Esophagus (tissue), 2 donors: ENCODE results near the gene ARID1B. TPM values are rescaled to one million over a fixed set of nuclear protein-coding genes. Genes with fewer than 3 reads are reported as not detected.

Experiments used
- H3K27ac ChIP-seq, 2 donors: one replicate each; pipeline ENCODE4 v1.5.1; 2013; ENCODE audit warnings: low read depth in 2 of 2, mild to moderate bottlenecking in 2 of 2, inconsistent platforms in 1 of 2, low read length in 1 of 2, moderate library complexity in 1 of 2
- H3K27me3 ChIP-seq, 2 donors: one replicate each; pipeline ENCODE4 v1.6.1; 2013; ENCODE audit warnings: low read length in 2 of 2, control low read depth in 1 of 2, mild to moderate bottlenecking in 1 of 2; ENCODE audit not compliant: insufficient read depth in 2 of 2, control insufficient read depth in 1 of 2
- H3K36me3 ChIP-seq, 2 donors: one replicate each; pipeline ENCODE4 v1.6.1; 2013; ENCODE audit warnings: low read length in 1 of 2; ENCODE audit not compliant: control insufficient read depth in 2 of 2, insufficient read depth in 2 of 2
- H3K4me1 ChIP-seq, 2 donors: one replicate each; pipeline ENCODE4 v1.6.1; 2013; ENCODE audit warnings: low read length in 1 of 2; ENCODE audit not compliant: control insufficient read depth in 2 of 2, insufficient read depth in 2 of 2
- H3K4me3 ChIP-seq, 2 donors: one replicate each; pipeline ENCODE4 v1.5.1; 2013; ENCODE audit warnings: low read length in 2 of 2, mild to moderate bottlenecking in 2 of 2, low read depth in 1 of 2, moderate library complexity in 1 of 2
- H3K9me3 ChIP-seq, 2 donors: one replicate each; pipeline ENCODE4 v1.6.1; 2013; ENCODE audit warnings: mild to moderate bottlenecking in 2 of 2, low read depth in 1 of 2, low read length in 1 of 2, moderate library complexity in 1 of 2; ENCODE audit not compliant: control insufficient read depth in 2 of 2, insufficient read depth in 1 of 2
- WGBS, 2 donors: extraction: QIAGEN DNeasy Blood & Tissue Kit; methylation state at CpG; one replicate each; pipeline ENCODE4 v1.1.7; 2013; 5-methylcytosine and 5-hydroxymethylcytosine counted together
- polyA plus RNA-seq, 2 donors: library from polyadenylated mRNA; stranded (reverse); fragments of 200-250 nt; gene quantifications; one replicate each; pipeline ENCODE4 v1.2.3, GENCODE V29; 2013
- donor health status: healthy with polysubstance abuse.
- donor health status: Bipolar disorder and iron deficiency.

Gene ARID1B
- polyA plus RNA-seq, 2 donors: 15.9 to 16.1 TPM

- no peaks in the 10 kb centered on the region for H3K27me3 ChIP-seq
- H3K27ac ChIP-seq: no peak overlapping the region
- 83 to 86% methylated on average over 6 of the region's 6 CpGs for WGBS, 2 donors
- peaks cover 0 to 2% of the 10 kb centered on the region in 2 donors for H3K4me1 ChIP-seq
- no peaks in the 10 kb centered on the region for H3K9me3 ChIP-seq
- H3K4me3 ChIP-seq: no peak overlapping the region
- H3K36me3 ChIP-seq: peaks cover 0 to 2% of the 10 kb centered on the region in 2 donors
Measured at GRCh38 chr6:157096105-157096504, 318.9 kb downstream of the ARID1B start.

GRCh38 chr6:157096522-157096921 lies 319.3 kb downstream of the ARID1B start:
- H3K36me3 ChIP-seq: peaks cover 0 to 2% of the 10 kb centered on the region in 2 donors
- no peaks in the 10 kb centered on the region for H3K9me3 ChIP-seq
- no peak overlapping the region for H3K27ac ChIP-seq
- no peaks in the 10 kb centered on the region for H3K27me3 ChIP-seq
- 61 to 74% methylated on average over 7 of the region's 7 CpGs for WGBS, 2 donors
- no peak overlapping the region for H3K4me3 ChIP-seq
- peaks cover 0 to 2% of the 10 kb centered on the region in 2 donors for H3K4me1 ChIP-seq

GRCh38 chr6:157097255-157097955 lies 320.2 kb downstream of the ARID1B start:
- WGBS, 2 donors: 80 to 89% methylated on average over 16 of the region's 16 CpGs
- H3K4me3 ChIP-seq: no peak overlapping the region
- H3K4me1 ChIP-seq: peaks cover 0 to 2% of the 10 kb centered on the region in 2 donors
- peaks cover 0 to 2% of the 10 kb centered on the region in 2 donors for H3K36me3 ChIP-seq
- no peaks in the 10 kb centered on the region for H3K9me3 ChIP-seq
- H3K27ac ChIP-seq: no peak overlapping the region
- no peaks in the 10 kb centered on the region for H3K27me3 ChIP-seq

GRCh38 chr6:157098999-157099398 lies 321.8 kb downstream of the ARID1B start:
- H3K4me1 ChIP-seq: no peaks in the 10 kb centered on the region
- WGBS, 2 donors: 93 to 95% methylated on average over 8 of the region's 8 CpGs

GRCh38 chr6:157099912-157100593 lies 322.9 kb downstream of the ARID1B start:
- WGBS, 2 donors: 64 to 68% methylated on average over 7 of the region's 7 CpGs
- H3K27ac ChIP-seq: no peak overlapping the region
- no peak overlapping the region for H3K4me3 ChIP-seq

More at GRCh38 chr6:157098999-157099398, 321.8 kb downstream of the ARID1B start:
- Histone ChIP-seq H3K9me3 (no peaks in the 10 kb centered on the region), H3K4me3 (no peak overlapping the region), H3K36me3 (peaks cover 0 to 2% of the 10 kb centered on the region in 2 donors), H3K27ac (no peak overlapping the region), H3K27me3 (no peaks in the 10 kb centered on the region)

GRCh38 chr6:157101166-157101565 lies 324.0 kb downstream of the ARID1B start:
- peaks cover 0 to under 1% of the 10 kb centered on the region in 2 donors for H3K4me1 ChIP-seq
- 73 to 83% methylated on average over 1 of the region's 1 CpG for WGBS, 2 donors
- no peak overlapping the region for H3K27ac ChIP-seq
- peaks cover 0 to 2% of the 10 kb centered on the region in 2 donors for H3K36me3 ChIP-seq
- no peaks in the 10 kb centered on the region for H3K27me3 ChIP-seq
- H3K4me3 ChIP-seq: no peak overlapping the region
- H3K9me3 ChIP-seq: no peaks in the 10 kb centered on the region

More at GRCh38 chr6:157099912-157100593, 322.9 kb downstream of the ARID1B start:
- Histone ChIP-seq H3K4me1 (no peaks in the 10 kb centered on the region), H3K27me3 (no peaks in the 10 kb centered on the region), H3K36me3 (peaks cover 0 to 2% of the 10 kb centered on the region in 2 donors), H3K9me3 (no peaks in the 10 kb centered on the region)

- 52 to 65% methylated on average over 1 of the region's 1 CpG for WGBS, 2 donors
- no peaks in the 10 kb centered on the region for H3K36me3 ChIP-seq
- no peaks in the 10 kb centered on the region for H3K27me3 ChIP-seq
- peaks cover 0 to 2% of the 10 kb centered on the region in 2 donors for H3K4me1 ChIP-seq
- H3K4me3 ChIP-seq: no peak overlapping the region
- H3K27ac ChIP-seq: no peak overlapping the region
- H3K9me3 ChIP-seq: no peaks in the 10 kb centered on the region
Measured at GRCh38 chr6:157104803-157105202, 327.6 kb downstream of the ARID1B start.

- peak overlapping the region in 1 of 2 donors; percentile 35 for H3K27ac ChIP-seq
- 43 to 79% methylated on average over 2 of the region's 2 CpGs for WGBS, 2 donors
Measured at GRCh38 chr6:157106487-157106886, 329.3 kb downstream of the ARID1B start.

GRCh38 chr6:157107571-157107914 lies 330.4 kb downstream of the ARID1B start:
- Histone ChIP-seq H3K27me3 (no peaks in the 10 kb centered on the region), H3K36me3 (peaks cover 0 to 4% of the 10 kb centered on the region in 2 donors), H3K27ac (no peak overlapping the region), H3K4me1 (peaks cover 0 to 2% of the 10 kb centered on the region in 2 donors), H3K4me3 (no peak overlapping the region), H3K9me3 (no peaks in the 10 kb centered on the region)
- 59 to 67% methylated on average over 4 of the region's 4 CpGs for whole genome bisulfite sequencing, 2 donors

More at GRCh38 chr6:157106487-157106886, 329.3 kb downstream of the ARID1B start:
- Histone ChIP-seq H3K4me1 (peaks cover 0 to 2% of the 10 kb centered on the region in 2 donors), H3K4me3 (no peak overlapping the region), H3K36me3 (peaks cover 0 to 4% of the 10 kb centered on the region in 2 donors), H3K9me3 (no peaks in the 10 kb centered on the region), H3K27me3 (no peaks in the 10 kb centered on the region)
